DOHH2 (cell line): Measurements from ENCODE around the gene ADCY3.

ENCODE experiments used
- H3F3A ChIP-seq: fragments of 200-600 bp; sonication (generic), shearing (Covaris generic); 2 replicates; pipeline ENCODE4 v1.6.0; 2016; ENCODE audit warnings: antibody characterized with exemption, mild to moderate bottlenecking; ENCODE audit not compliant: control insufficient read depth, insufficient read depth
- H3K27ac ChIP-seq: fragments of 200-600 bp; sonication (generic); 2 replicates; pipeline ENCODE4 v1.5.1; 2014; ENCODE audit warnings: low read depth, mild to moderate bottlenecking, low read length, moderate library complexity
- H3K27me3 ChIP-seq: fragments of 200-600 bp; sonication (generic); 2 replicates; pipeline ENCODE4 v1.6.1; 2014; ENCODE audit warnings: mild to moderate bottlenecking, low read length, mixed read lengths; ENCODE audit not compliant: control insufficient read depth
- H3K36me3 ChIP-seq: fragments of 200-600 bp; sonication (generic); 2 replicates; pipeline ENCODE4 v1.6.1; 2014; ENCODE audit warnings: mild to moderate bottlenecking, low read length, moderate library complexity, mixed read lengths; ENCODE audit not compliant: control insufficient read depth
- H3K4me1 ChIP-seq: fragments of 200-600 bp; sonication (generic); 2 replicates; pipeline ENCODE4 v1.6.1; 2014; ENCODE audit warnings: mild to moderate bottlenecking, low read length, mixed read lengths; ENCODE audit not compliant: control insufficient read depth
- H3K4me2 ChIP-seq: fragments of 200-600 bp; sonication (generic); 2 replicates; pipeline ENCODE4 v1.6.0; 2014; ENCODE audit warnings: mild to moderate bottlenecking, low read length, moderate library complexity
- H3K4me3 ChIP-seq: fragments of 200-600 bp; sonication (generic); 2 replicates; pipeline ENCODE4 v1.5.1; 2014; ENCODE audit warnings: mild to moderate bottlenecking, low read length, mixed read lengths
- H3K79me2 ChIP-seq: fragments of 200-600 bp; sonication (generic); 2 replicates; pipeline ENCODE4 v1.6.1; 2014; ENCODE audit warnings: mild to moderate bottlenecking, low read length, mixed read lengths; ENCODE audit not compliant: control insufficient read depth
- H3K9me2 ChIP-seq: fragments of 200-600 bp; sonication (generic); replicated peaks from 2 replicates; pipeline ENCODE4 v1.6.1; 2014; ENCODE audit warnings: mild to moderate bottlenecking, low read length, mixed read lengths; ENCODE audit not compliant: control insufficient read depth
- H3K9me3 ChIP-seq: fragments of 200-600 bp; sonication (generic); 2 replicates; pipeline ENCODE4 v1.6.1; 2014; ENCODE audit warnings: antibody characterized with exemption, low read length, mixed read lengths; ENCODE audit not compliant: control insufficient read depth, insufficient read depth
- H4K20me1 ChIP-seq: fragments of 200-600 bp; sonication (generic); 2 replicates; pipeline ENCODE4 v1.6.0; 2014; ENCODE audit warnings: low read depth, mild to moderate bottlenecking, antibody characterized with exemption, low read length, moderate library complexity; ENCODE audit not compliant: control insufficient read depth, insufficient read depth
- CTCF ChIP-seq: fragments of 200-600 bp; sonication (generic); IDR thresholded peaks from one replicate; pipeline ENCODE4 v1.5.1; 2014; ENCODE audit warnings: antibody characterized with exemption, mild to moderate bottlenecking, low read depth, low read length; ENCODE audit not compliant: poor library complexity, severe bottlenecking
- EZH2phosphoT487 ChIP-seq: fragments of 200-600 bp; sonication (generic); IDR thresholded peaks from 2 replicates; pipeline ENCODE4 v1.6.1; 2017; ENCODE audit warnings: borderline replicate concordance, mild to moderate bottlenecking, antibody characterized with exemption, low read length, moderate library complexity, mixed read lengths

ADCY3 gene

DNA sequence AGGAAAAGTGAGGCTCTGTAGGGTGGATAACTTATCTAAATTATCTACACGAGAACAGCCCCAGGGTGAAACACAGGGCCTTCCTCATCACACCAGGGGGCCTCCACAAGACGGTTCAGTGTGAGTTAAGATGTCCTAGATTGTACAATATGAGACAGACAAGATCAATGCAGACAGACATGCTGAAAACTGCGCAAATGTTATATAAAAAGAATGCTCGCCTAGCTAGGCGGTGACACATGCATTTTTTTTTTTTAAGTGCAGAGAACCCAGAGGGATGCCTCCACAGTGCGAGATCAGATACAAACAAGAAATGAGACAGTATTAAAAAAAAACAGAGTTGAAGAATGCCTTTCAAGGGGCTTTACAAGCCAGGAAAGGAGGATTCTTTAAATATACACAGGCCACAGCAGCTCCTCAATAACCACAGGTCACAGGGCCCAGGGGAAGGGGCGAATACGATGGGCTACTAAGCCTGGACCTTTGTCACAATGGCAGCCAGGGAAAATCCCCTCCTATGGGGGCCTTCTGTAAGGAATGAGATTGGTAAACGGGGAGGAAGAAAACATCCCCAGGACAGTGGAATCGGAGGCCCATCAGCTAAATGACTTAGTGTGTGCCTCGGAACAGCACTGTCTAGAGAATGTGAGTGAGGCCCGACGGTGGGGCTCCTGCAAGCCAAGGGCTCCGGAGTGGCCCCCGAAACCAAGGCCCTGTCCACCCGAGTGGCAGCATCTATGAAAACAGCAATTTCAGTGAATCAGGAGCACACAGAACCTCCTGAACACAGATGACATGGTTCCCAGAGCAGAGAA is 48.9 kb downstream of the ADCY3 start:
- H3K79me2 ChIP-seq, result peaks cover 18% of the 10 kb centered on the region
- H3K27ac ChIP-seq, result no peak overlapping the region
- no peaks in the 10 kb centered on the region for H3K4me1 ChIP-seq
- no peak overlapping the region for H3K4me3 ChIP-seq
- H3F3A ChIP-seq, result no peaks in the 10 kb centered on the region
- TF ChIP-seq EZH2phosphoT487 (no peak), CTCF (no peak)
- no peaks in the 10 kb centered on the region for H3K9me2 ChIP-seq
- H3K36me3 ChIP-seq, result peaks cover 23% of the 10 kb centered on the region
- H3K9me3 ChIP-seq, result no peaks in the 10 kb centered on the region
- no peaks in the 10 kb centered on the region for H3K27me3 ChIP-seq
- no peaks in the 10 kb centered on the region for H4K20me1 ChIP-seq
- no peak overlapping the region for H3K4me2 ChIP-seq

GRCh38 chr2:24870440-24870839 is 49.6 kb downstream of the ADCY3 start:
- H3K79me2 ChIP-seq, result peaks cover 11% of the 10 kb centered on the region
- H3K9me3 ChIP-seq, result no peaks in the 10 kb centered on the region
- no peaks in the 10 kb centered on the region for H3K27me3 ChIP-seq
- H3K27ac ChIP-seq, result no peak overlapping the region
- TF ChIP-seq CTCF, result no peak
- TF ChIP-seq EZH2phosphoT487, result no peak
- H3K4me2 ChIP-seq, result no peak overlapping the region
- no peak overlapping the region for H3K4me3 ChIP-seq
- H3K36me3 ChIP-seq, result peaks cover 27% of the 10 kb centered on the region
- no peaks in the 10 kb centered on the region for H3F3A ChIP-seq
- no peaks in the 10 kb centered on the region for H3K4me1 ChIP-seq
- H3K9me2 ChIP-seq, result no peaks in the 10 kb centered on the region
- no peaks in the 10 kb centered on the region for H4K20me1 ChIP-seq

GRCh38 chr2:24866946-24867345 is 53.1 kb downstream of the ADCY3 start:
- Histone ChIP-seq H3K36me3 (peaks cover 28% of the 10 kb centered on the region), H3K27ac (no peak overlapping the region), H3K27me3 (no peaks in the 10 kb centered on the region), H3K4me1 (no peaks in the 10 kb centered on the region), H3K9me2 (no peaks in the 10 kb centered on the region), H3K4me3 (no peak overlapping the region), H3K4me2 (no peak overlapping the region), H3K79me2 (no peaks in the 10 kb centered on the region; the same call in none of the 2 replicates), H3K9me3 (no peaks in the 10 kb centered on the region), H3F3A (no peaks in the 10 kb centered on the region), H4K20me1 (no peaks in the 10 kb centered on the region)
- TF ChIP-seq EZH2phosphoT487 (no peak), CTCF (no peak)
